ENCODE measurements around the gene LY6G6D.

LY6G6D gene

DNA sequence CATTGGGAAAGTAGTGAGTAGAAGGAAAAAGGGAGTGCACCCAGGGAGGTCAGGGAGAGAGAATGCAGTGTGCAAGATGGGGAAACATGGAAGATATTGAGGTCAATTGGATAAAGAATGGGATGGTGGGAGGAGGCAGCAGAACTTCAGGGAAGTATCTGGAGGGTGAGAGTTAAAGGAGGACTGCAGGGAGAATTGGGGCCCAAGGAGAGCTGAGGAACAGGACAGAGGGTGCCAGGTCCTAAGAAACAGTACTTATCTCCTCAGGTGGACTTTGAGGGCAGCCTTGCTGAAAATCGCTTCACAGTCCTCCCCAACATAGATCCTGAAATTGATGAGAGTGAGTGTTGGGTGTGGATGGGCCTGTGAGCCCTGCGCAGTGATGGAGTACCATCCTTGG is 43.1 kb downstream of the LY6G6D start:
- Histone ChIP-seq H2BK12ac (ENCODE audit: low read length) (no peak overlapping the region), H3K23ac (ENCODE audit: low read depth, low read length, poor library complexity) (no peak overlapping the region), H3K79me1 (ENCODE audit: low read depth, low read length) (no peaks in the 10 kb centered on the region), H3K18ac (ENCODE audit: low read length) (no peak overlapping the region), H2BK15ac (ENCODE audit: low read length) (no peak overlapping the region), H3K4me2 (ENCODE audit: insufficient read depth, low read length, poor library complexity, severe bottlenecking) (no peak overlapping the region), H4K8ac (ENCODE audit: low read depth, low read length) (no peak overlapping the region), H3K4me1 (ENCODE audit: control insufficient read depth in 2 of 2, insufficient read depth in 1 of 2, low read depth in 1 of 2, low read length in 2 of 2) (peaks cover 6% of the 10 kb centered on the region in 2 donors), H3K4me3 (ENCODE audit: low read length in 2 of 2) (no peak overlapping the region), H3K4ac (ENCODE audit: low read length) (no peak overlapping the region), H3K9ac (ENCODE audit: low read depth, low read length, poor library complexity) (no peak overlapping the region), H3K27me3 (ENCODE audit: control insufficient read depth in 3 of 3, insufficient read depth in 3 of 3, low read depth in 1 of 3, low read length in 3 of 3) (no peaks in the 10 kb centered on the region), H4K91ac (ENCODE audit: low read depth, low read length, poor library complexity) (no peak overlapping the region), H3K36me3 (replicated peaks in 1 of 2; ENCODE audit: control insufficient read depth in 2 of 2, insufficient read depth in 2 of 2, low read length in 2 of 2) (peaks cover 15 to 65% of the 10 kb centered on the region in 2 donors), H2BK5ac (ENCODE audit: low read length) (no peak overlapping the region), H3K9me3 (replicated peaks in 1 of 2; ENCODE audit: control insufficient read depth in 2 of 2, insufficient read depth in 1 of 2, low read depth in 1 of 2, low read length in 2 of 2) (no peaks in the 10 kb centered on the region), H2AK5ac (ENCODE audit: low read depth, low read length) (no peak overlapping the region), H3K14ac (ENCODE audit: low read length) (no peak overlapping the region), H3K27ac (replicated peaks; ENCODE audit: low read length) (no peak overlapping the region), H2AFZ (ENCODE audit: low read length) (no peak overlapping the region), H2BK120ac (ENCODE audit: low read depth, low read length) (no peak overlapping the region)
- no CpG with 5 or more reads among the region's 2 CpGs for WGBS, 2 donors (ENCODE audit: extremely low coverage in 2 of 2, insufficient read length in 2 of 2, insufficient replicate concordance in 1 of 2)
- DNase-seq (ENCODE audit: low spot score) = no peak

DNA sequence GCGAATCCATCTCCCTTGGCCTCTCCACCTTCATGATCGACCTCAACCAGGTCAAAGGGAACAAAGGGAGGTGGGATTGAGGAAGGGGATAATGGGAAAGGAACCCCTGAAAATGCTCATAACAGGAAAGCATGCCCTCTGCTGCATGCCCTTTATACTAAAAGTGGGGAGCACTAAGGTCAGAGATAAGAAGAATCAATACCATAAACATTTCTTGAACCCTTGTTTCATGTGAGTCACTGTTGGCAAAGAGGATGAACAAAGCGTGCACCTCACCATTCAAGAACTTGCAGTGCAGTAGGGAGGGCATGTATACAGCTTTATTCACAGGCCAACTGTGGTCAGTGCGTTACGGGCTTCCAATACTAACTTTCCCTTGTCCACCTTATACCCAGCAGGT is 45.6 kb downstream of the LY6G6D start:
- no peak overlapping the region for H3K18ac ChIP-seq (ENCODE audit: low read length)
- no peaks in the 10 kb centered on the region for H3K9me3 ChIP-seq (replicated peaks in 1 of 2; ENCODE audit: control insufficient read depth in 2 of 2, insufficient read depth in 1 of 2, low read depth in 1 of 2, low read length in 2 of 2)
- DNase-seq (ENCODE audit: low spot score) = no peak
- no peak overlapping the region for H3K4me2 ChIP-seq (ENCODE audit: insufficient read depth, low read length, poor library complexity, severe bottlenecking)
- H3K4me1 ChIP-seq (ENCODE audit: control insufficient read depth in 2 of 2, insufficient read depth in 1 of 2, low read depth in 1 of 2, low read length in 2 of 2) = peaks cover 15 to 16% of the 10 kb centered on the region in 2 donors
- H2AFZ ChIP-seq (ENCODE audit: low read length) = no peak overlapping the region
- no peaks in the 10 kb centered on the region for H3K79me1 ChIP-seq (ENCODE audit: low read depth, low read length)
- H2BK15ac ChIP-seq (ENCODE audit: low read length) = no peak overlapping the region
- H3K36me3 ChIP-seq (replicated peaks in 1 of 2; ENCODE audit: control insufficient read depth in 2 of 2, insufficient read depth in 2 of 2, low read length in 2 of 2) = peaks cover 15 to 79% of the 10 kb centered on the region in 2 donors
- no peak overlapping the region for H4K91ac ChIP-seq (ENCODE audit: low read depth, low read length, poor library complexity)
- no peak overlapping the region for H2BK120ac ChIP-seq (ENCODE audit: low read depth, low read length)
- H3K4ac ChIP-seq (ENCODE audit: low read length) = no peak overlapping the region
- no peak overlapping the region for H4K8ac ChIP-seq (ENCODE audit: low read depth, low read length)
- no peak overlapping the region for H3K27ac ChIP-seq (replicated peaks; ENCODE audit: low read length)
- no peak overlapping the region for H3K14ac ChIP-seq (ENCODE audit: low read length)
- H3K4me3 ChIP-seq (ENCODE audit: low read length in 2 of 2) = no peak overlapping the region
- no peak overlapping the region for H3K9ac ChIP-seq (ENCODE audit: low read depth, low read length, poor library complexity)
- H2BK12ac ChIP-seq (ENCODE audit: low read length) = no peak overlapping the region
- no peak overlapping the region for H2BK5ac ChIP-seq (ENCODE audit: low read length)
- no peaks in the 10 kb centered on the region for H3K27me3 ChIP-seq (ENCODE audit: control insufficient read depth in 3 of 3, insufficient read depth in 3 of 3, low read depth in 1 of 3, low read length in 3 of 3)
- H2AK5ac ChIP-seq (ENCODE audit: low read depth, low read length) = no peak overlapping the region
- H3K23ac ChIP-seq (ENCODE audit: low read depth, low read length, poor library complexity) = no peak overlapping the region
- WGBS, 2 donors (ENCODE audit: extremely low coverage in 2 of 2, insufficient read length in 2 of 2, insufficient replicate concordance in 1 of 2) = no CpG with 5 or more reads among the region's 5 CpGs

DNA sequence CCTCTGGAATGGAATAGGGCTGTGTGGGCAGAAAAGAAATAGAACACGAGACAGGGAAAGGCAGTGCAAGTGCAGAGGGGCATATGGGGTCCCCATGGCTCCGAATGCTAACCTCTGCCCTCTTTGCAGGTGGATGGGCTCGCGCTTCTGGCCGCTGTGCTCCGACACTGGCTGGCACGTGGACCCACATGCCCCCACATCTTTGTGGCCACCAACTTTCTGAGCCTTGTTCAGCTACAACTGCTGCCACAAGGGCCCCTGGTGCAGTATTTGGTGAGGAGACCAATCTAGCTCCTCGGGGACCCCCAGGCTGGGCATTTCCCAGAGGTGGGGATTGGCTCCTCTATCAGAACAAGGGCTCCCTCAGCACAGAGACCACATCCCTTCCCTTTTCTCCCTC is 46.2 kb downstream of the LY6G6D start:
- Histone ChIP-seq H2BK15ac (ENCODE audit: low read length) (no peak overlapping the region), H3K18ac (ENCODE audit: low read length) (no peak overlapping the region), H3K4me3 (ENCODE audit: low read length in 2 of 2) (no peak overlapping the region), H2BK12ac (ENCODE audit: low read length) (no peak overlapping the region), H2BK5ac (ENCODE audit: low read length) (no peak overlapping the region), H2AFZ (ENCODE audit: low read length) (no peak overlapping the region), H3K36me3 (replicated peaks in 1 of 2; ENCODE audit: control insufficient read depth in 2 of 2, insufficient read depth in 2 of 2, low read length in 2 of 2) (peaks cover 15 to 79% of the 10 kb centered on the region in 2 donors), H3K79me1 (ENCODE audit: low read depth, low read length) (no peaks in the 10 kb centered on the region), H3K9me3 (replicated peaks in 1 of 2; ENCODE audit: control insufficient read depth in 2 of 2, insufficient read depth in 1 of 2, low read depth in 1 of 2, low read length in 2 of 2) (no peaks in the 10 kb centered on the region), H3K27me3 (ENCODE audit: control insufficient read depth in 3 of 3, insufficient read depth in 3 of 3, low read depth in 1 of 3, low read length in 3 of 3) (no peaks in the 10 kb centered on the region), H4K8ac (ENCODE audit: low read depth, low read length) (no peak overlapping the region), H4K91ac (ENCODE audit: low read depth, low read length, poor library complexity) (no peak overlapping the region), H3K23ac (ENCODE audit: low read depth, low read length, poor library complexity) (no peak overlapping the region), H3K4me2 (ENCODE audit: insufficient read depth, low read length, poor library complexity, severe bottlenecking) (no peak overlapping the region), H3K27ac (replicated peaks; ENCODE audit: low read length) (no peak overlapping the region), H2BK120ac (ENCODE audit: low read depth, low read length) (no peak overlapping the region), H2AK5ac (ENCODE audit: low read depth, low read length) (no peak overlapping the region), H3K4me1 (ENCODE audit: control insufficient read depth in 2 of 2, insufficient read depth in 1 of 2, low read depth in 1 of 2, low read length in 2 of 2) (peaks cover 15 to 20% of the 10 kb centered on the region in 2 donors), H3K9ac (ENCODE audit: low read depth, low read length, poor library complexity) (no peak overlapping the region), H3K14ac (ENCODE audit: low read length) (no peak overlapping the region), H3K4ac (ENCODE audit: low read length) (no peak overlapping the region)
- no peak for DNase-seq (ENCODE audit: low spot score)
- no CpG with 5 or more reads among the region's 8 CpGs for WGBS, 2 donors (ENCODE audit: extremely low coverage in 2 of 2, insufficient read length in 2 of 2, insufficient replicate concordance in 1 of 2)

DNA sequence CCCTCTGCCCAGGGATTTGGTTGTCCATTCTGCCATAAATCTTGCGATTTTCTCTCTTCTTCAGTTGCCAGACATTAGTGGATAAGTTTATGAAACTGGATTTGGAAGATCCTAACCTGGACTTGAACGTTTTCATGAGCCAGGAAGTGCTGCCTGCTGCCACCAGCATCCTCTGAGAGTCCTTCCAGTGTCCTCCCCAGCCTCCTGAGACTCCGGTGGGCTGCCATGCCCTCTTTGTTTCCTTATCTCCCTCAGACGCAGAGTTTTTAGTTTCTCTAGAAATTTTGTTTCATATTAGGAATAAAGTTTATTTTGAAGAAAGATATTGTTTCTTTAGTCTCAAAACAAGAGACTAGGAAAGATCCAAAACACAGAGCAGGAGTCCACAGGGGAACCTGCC is 47.2 kb downstream of the LY6G6D start, which contains the start of gene SAPCD1:
SAPCD1 (plus strand) TSS at position 301 of the 400 bp plus-strand sequence. CDS start 399 bp downstream, outside the sequence.
- peak within 1 kb of the TSS; percentile 95 for H3K14ac ChIP-seq (ENCODE audit: low read length)
- H3K4me2 ChIP-seq (ENCODE audit: insufficient read depth, low read length, poor library complexity, severe bottlenecking) = peak within 1 kb of the TSS; percentile 21
- peak within 1 kb of the TSS; percentile 95 for H2AK5ac ChIP-seq (ENCODE audit: low read depth, low read length)
- peak within 1 kb of the TSS; percentile 84 for H2BK15ac ChIP-seq (ENCODE audit: low read length)
- H2BK120ac ChIP-seq (ENCODE audit: low read depth, low read length) = peak within 1 kb of the TSS; percentile 63
- WGBS, 2 donors (ENCODE audit: extremely low coverage in 2 of 2, insufficient read length in 2 of 2, insufficient replicate concordance in 1 of 2) = no CpG with 5 or more reads among the region's 4 CpGs
- no peak within 1 kb of the TSS for H3K4me3 ChIP-seq (ENCODE audit: low read length in 2 of 2)
- peak within 1 kb of the TSS; percentile 96 for H2BK5ac ChIP-seq (ENCODE audit: low read length)
- H3K9me3 ChIP-seq (replicated peaks in 1 of 2; ENCODE audit: control insufficient read depth in 2 of 2, insufficient read depth in 1 of 2, low read depth in 1 of 2, low read length in 2 of 2) = no peaks in the 10 kb centered on the region
- peak within 1 kb of the TSS; percentile 37 for H2AFZ ChIP-seq (ENCODE audit: low read length)
- H3K23ac ChIP-seq (ENCODE audit: low read depth, low read length, poor library complexity) = peak within 1 kb of the TSS; percentile 89
- H3K18ac ChIP-seq (ENCODE audit: low read length) = peak within 1 kb of the TSS; percentile 97
- H3K27me3 ChIP-seq (ENCODE audit: control insufficient read depth in 3 of 3, insufficient read depth in 3 of 3, low read depth in 1 of 3, low read length in 3 of 3) = no peaks in the 10 kb centered on the region
- H3K4ac ChIP-seq (ENCODE audit: low read length) = peak within 1 kb of the TSS; percentile 93
- DNase-seq (ENCODE audit: low spot score) = no peak
- peaks cover 15 to 23% of the 10 kb centered on the region in 2 donors for H3K4me1 ChIP-seq (ENCODE audit: control insufficient read depth in 2 of 2, insufficient read depth in 1 of 2, low read depth in 1 of 2, low read length in 2 of 2)
- H3K9ac ChIP-seq (ENCODE audit: low read depth, low read length, poor library complexity) = peak within 1 kb of the TSS; percentile 75
- H3K27ac ChIP-seq (replicated peaks; ENCODE audit: low read length) = peak within 1 kb of the TSS; percentile 86
- peak within 1 kb of the TSS; percentile 95 for H4K91ac ChIP-seq (ENCODE audit: low read depth, low read length, poor library complexity)
- peak within 1 kb of the TSS; percentile 95 for H2BK12ac ChIP-seq (ENCODE audit: low read length)
- peak within 1 kb of the TSS; percentile 97 for H4K8ac ChIP-seq (ENCODE audit: low read depth, low read length)
- H3K36me3 ChIP-seq (replicated peaks in 1 of 2; ENCODE audit: control insufficient read depth in 2 of 2, insufficient read depth in 2 of 2, low read length in 2 of 2) = peaks cover 15 to 77% of the 10 kb centered on the region in 2 donors
- no peaks in the 10 kb centered on the region for H3K79me1 ChIP-seq (ENCODE audit: low read depth, low read length)
